ENCODE data around the gene TTC7B. TPM values are rescaled to one million over a fixed set of nuclear protein-coding genes. Genes with fewer than 3 reads are reported as not detected.
A peak's percentile ranks its signal among the peaks of the same experiment; 100 is the strongest.

Gene TTC7B
- total and polyA plus RNA-seq, 2 donors (not counting 3 experiments of a cell fraction or from before 2014, with no cell fraction given): 46.8 to 76.5 TPM

DNA sequence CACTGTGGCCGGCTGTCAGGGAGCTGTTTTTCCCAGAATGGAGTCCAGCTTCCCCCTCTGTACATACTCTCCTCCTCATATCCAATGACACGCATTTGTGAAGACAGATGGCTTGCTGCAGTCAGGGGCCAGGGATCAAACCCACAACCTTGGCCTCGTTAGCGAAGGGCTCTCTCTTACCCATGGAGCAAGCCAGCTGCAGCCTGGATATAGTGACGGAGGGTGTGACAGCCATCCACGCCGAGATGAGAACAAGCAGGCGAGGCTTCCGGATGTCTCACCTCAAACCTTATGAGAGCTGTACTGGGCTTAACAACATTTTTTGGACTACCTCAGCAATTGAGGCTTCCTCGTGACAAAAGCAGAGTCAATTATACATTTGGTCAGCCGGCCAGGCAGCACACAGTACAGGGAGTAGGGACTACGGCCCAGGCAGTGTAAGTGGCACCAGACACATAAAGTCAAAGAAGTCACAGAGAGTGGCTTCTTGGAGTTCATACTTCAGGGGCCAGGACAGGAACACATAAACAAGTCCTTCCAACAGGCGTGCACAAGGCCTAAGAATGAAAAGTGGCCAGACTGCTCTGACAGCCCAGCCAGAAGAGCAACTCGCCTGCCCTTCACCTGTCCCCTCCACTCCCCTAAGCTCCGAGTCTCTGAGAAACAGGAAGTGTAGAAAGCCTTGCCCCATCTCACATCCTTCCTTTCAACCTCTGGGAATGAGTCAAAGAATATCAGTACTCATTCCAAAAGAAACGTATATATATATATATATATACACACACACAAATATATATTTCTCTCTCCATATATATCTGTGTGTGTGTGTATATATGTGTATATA, 115.1 kb downstream of the TTC7B start:
- H3K4me1 ChIP-seq (ENCODE audit: control insufficient read depth, extremely low read depth, insufficient read depth, low read length): peaks cover 18% of the 10 kb centered on the region
- H3K79me2 ChIP-seq (ENCODE audit: control insufficient read depth, insufficient read depth, low read length): peaks cover 2% of the 10 kb centered on the region
- H2AFZ ChIP-seq (ENCODE audit: low read depth, low read length): no peak overlapping the region
- FAIRE-seq (peak; percentile 67), DNase-seq (ENCODE audit: low read depth, low spot score) (peak; percentile 26)
- H3K9me1 ChIP-seq (replicated peaks; ENCODE audit: control insufficient read depth, extremely low read depth, insufficient read depth, low read length): no peaks in the 10 kb centered on the region
- dilution Hi-C loops (cut with MboI; ENCODE audit: extremely low pct_ligation_motif_present, low sequenced_read_pairs): no loop called here
- TF ChIP-seq FOS (IDR thresholded peaks at IDR 0.05; ENCODE audit: borderline replicate concordance, insufficient read depth, low read length) (no peak), GATA2 (IDR thresholded peaks at IDR 0.05; ENCODE audit: insufficient read depth, insufficient read length, low read depth, low read length) (no peak)
- H4K20me1 ChIP-seq (replicated peaks; ENCODE audit: control insufficient read depth, extremely low read depth, insufficient read depth, low read length): no peaks in the 10 kb centered on the region
- ChIA-PET CTCF (interaction anchor here (0.7 to 2.0 kb wide), 2 partner anchors 302 to 400 kb away, joined by 3 to 6 read pairs; no protein-coding TSS in a partner anchor), POLR2A (no interaction called here)
- H3K36me3 ChIP-seq (ENCODE audit: control insufficient read depth in 2 of 2, extremely low read depth in 1 of 2, insufficient read depth in 2 of 2, low read length in 2 of 2): no peaks in the 10 kb centered on the region
- H3K4me3 ChIP-seq (replicated peaks in 1 of 3; ENCODE audit: insufficient read depth in 1 of 3, low read depth in 1 of 3, low read length in 3 of 3): no peak overlapping the region
- no peak overlapping the region for H3K27ac ChIP-seq (ENCODE audit: insufficient read depth, low read depth, low read length)
- no peak overlapping the region for H3K9ac ChIP-seq (replicated peaks; ENCODE audit: extremely low read depth, insufficient read depth, low read length)
- no peaks in the 10 kb centered on the region for H3K9me3 ChIP-seq (replicated peaks; ENCODE audit: control insufficient read depth, insufficient read depth, low read length)
- intact Hi-C loops (cut with micrococcal nuclease): no loop called here
- no TSS peak for BruUV-seq (replicated peaks)
- no peaks in the 10 kb centered on the region for H3K27me3 ChIP-seq (ENCODE audit: control insufficient read depth in 2 of 2, insufficient read depth in 2 of 2, low read length in 2 of 2)
- no peak overlapping the region for H3K4me2 ChIP-seq (ENCODE audit: insufficient read depth, low read length)

DNA sequence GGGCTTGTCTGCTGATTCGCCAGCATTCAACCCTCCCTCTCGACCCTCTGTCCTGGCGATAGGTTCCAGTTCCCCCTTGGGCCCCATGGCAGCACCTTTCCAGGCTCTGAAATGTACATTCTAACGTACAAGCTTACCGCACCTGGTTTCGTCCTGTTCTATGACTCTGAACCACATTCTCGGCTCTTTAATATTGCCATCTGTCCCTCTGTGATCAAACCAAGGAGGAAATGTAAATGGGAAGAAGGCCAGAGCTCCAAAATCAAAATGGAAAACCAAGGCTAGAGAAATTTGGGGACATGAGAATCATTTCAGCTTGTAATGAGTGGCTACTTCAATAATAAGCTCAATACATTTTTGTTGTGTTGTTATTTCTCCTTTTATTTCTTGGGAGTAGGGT, 117.2 kb downstream of the TTC7B start:
- no TSS peak for BruUV-seq (replicated peaks)
- H3K4me3 ChIP-seq (replicated peaks in 1 of 3; ENCODE audit: insufficient read depth in 1 of 3, low read depth in 1 of 3, low read length in 3 of 3): no peak overlapping the region
- no peak for FAIRE-seq

More for the DNA sequence above, 117.2 kb downstream of the TTC7B start:
- intact Hi-C loops (cut with micrococcal nuclease): loop anchor here (5.0 kb wide), 1 partner anchor 317 kb away; no protein-coding TSS in a partner anchor
- Histone ChIP-seq H3K9me1 (replicated peaks; ENCODE audit: control insufficient read depth, extremely low read depth, insufficient read depth, low read length) (no peaks in the 10 kb centered on the region), H3K9ac (replicated peaks; ENCODE audit: extremely low read depth, insufficient read depth, low read length) (no peak overlapping the region), H3K36me3 (ENCODE audit: control insufficient read depth in 2 of 2, extremely low read depth in 1 of 2, insufficient read depth in 2 of 2, low read length in 2 of 2) (no peaks in the 10 kb centered on the region), H3K79me2 (ENCODE audit: control insufficient read depth, insufficient read depth, low read length) (peaks cover 2% of the 10 kb centered on the region), H3K4me1 (ENCODE audit: control insufficient read depth, extremely low read depth, insufficient read depth, low read length) (peaks cover 18% of the 10 kb centered on the region), H3K27ac (ENCODE audit: insufficient read depth, low read depth, low read length) (no peak overlapping the region), H3K4me2 (ENCODE audit: insufficient read depth, low read length) (no peak overlapping the region), H2AFZ (ENCODE audit: low read depth, low read length) (no peak overlapping the region), H4K20me1 (replicated peaks; ENCODE audit: control insufficient read depth, extremely low read depth, insufficient read depth, low read length) (no peaks in the 10 kb centered on the region), H3K9me3 (replicated peaks; ENCODE audit: control insufficient read depth, insufficient read depth, low read length) (no peaks in the 10 kb centered on the region), H3K27me3 (ENCODE audit: control insufficient read depth in 2 of 2, insufficient read depth in 2 of 2, low read length in 2 of 2) (no peaks in the 10 kb centered on the region)
- ChIA-PET CTCF (interaction anchor here (0.7 to 4.6 kb wide), 15 partner anchors 9 to 676 kb away, joined by 3 to 63 read pairs (median 5); partner anchors contain the start of gene TTC7B), POLR2A (interaction anchor here (1.1 to 1.2 kb wide), 2 partner anchors 302 to 315 kb away, joined by 3 to 5 read pairs; partner anchors contain the start of gene CALM1)
- dilution Hi-C loops (cut with MboI; ENCODE audit: extremely low pct_ligation_motif_present, low sequenced_read_pairs): no loop called here
- no peak for DNase-seq (ENCODE audit: low read depth, low spot score)
- TF ChIP-seq FOS (IDR thresholded peaks at IDR 0.05; ENCODE audit: borderline replicate concordance, insufficient read depth, low read length) (no peak), EZH2 (IDR thresholded peaks at IDR 0.05; ENCODE audit: borderline replicate concordance, low read depth, low read length, severe bottlenecking) (no peak)

Data from endothelial cell of umbilical vein (primary cell).